NCI-H146 treated with DMSO at 0.1 percent for 48 hours (cell line): ENCODE results near the gene DPM2.

Experiments used
- DNase-seq: peaks from one replicate; lab custom pipeline; 2025; ENCODE audit not compliant: unreplicated experiment; lab: John Stamatoyannopoulos, UW

The DPM2 gene

DNA sequence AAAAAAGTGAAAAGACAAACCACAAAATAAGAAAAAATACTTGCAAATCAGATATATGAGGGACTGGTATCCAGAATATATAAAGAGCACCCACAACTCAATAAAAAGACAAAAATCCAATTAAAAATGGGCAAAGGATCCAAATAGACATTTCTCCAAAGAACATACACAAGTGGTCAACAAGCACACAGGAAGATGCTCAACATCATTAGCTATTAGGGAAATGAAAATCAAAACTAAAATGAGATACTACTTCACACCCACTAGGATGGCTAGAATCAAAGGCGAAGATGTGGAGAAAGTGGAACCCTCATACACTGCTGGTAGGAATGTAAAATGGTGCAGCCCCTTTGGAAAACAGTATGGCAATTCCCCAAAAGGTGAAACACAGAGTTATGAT, 21.1 kb upstream of the DPM2 start:
- no peak for DNase-seq

DNA sequence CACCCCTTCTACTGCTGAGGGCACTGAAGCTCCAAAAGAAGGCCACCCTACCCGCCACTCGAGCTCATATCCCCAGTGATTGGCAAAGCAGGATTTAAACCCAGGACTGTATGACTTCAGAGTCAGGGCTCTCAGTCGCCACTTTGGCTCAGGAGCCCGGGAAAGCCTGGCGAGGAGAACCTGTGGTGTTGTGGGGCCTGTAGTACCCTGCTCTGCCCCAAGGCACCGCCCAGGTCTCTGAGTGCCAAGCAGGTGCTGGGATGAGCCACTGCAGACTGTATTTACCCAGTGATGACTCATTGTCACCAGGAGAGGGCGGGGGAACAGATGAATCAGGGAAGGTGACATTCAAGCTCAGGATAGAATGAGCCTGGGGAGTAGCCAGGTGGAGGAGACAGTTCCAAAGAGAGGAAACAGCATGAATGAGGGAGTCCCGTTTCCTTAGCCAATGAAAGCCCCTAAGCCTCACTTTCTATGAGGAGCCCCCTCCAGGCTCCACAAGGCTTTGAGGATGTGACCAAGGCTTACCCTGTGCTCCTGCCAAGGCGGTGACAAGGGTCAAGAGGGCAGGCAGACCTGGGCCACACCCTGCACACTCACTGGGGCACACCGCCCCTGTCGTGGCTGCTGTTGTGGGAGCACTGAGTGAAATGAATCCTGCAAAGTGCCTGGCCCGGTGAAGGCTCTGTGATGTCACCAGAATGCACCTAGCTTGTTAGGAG, 17.8 kb upstream of the DPM2 start:
- peak; percentile 82 for DNase-seq

- DNase-seq: no peak
These were observed 17.2 kb upstream of the DPM2 start for GRCh38 chr9:127954831-127955293.

- DNase-seq: no peak
These were observed 16.3 kb upstream of the DPM2 start for GRCh38 chr9:127953768-127954505.

DNA sequence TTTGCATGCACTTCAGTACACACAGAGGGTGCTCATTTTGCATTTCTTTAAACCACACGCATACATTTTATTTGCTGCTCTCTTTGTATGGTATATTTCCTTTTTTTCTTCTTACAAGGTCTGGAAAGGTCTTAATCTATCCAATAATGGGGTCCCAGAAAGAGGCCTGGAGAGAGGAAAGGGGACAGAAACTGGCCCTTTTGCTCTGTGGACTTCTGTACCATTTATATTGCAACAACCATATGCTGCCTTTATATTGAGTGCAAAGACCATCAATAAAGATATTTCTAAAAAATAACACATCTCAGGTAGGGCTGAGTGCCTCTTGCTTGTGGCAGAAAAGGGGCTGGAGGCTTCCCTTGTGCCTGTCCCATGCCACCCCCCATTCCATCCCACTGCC, 15.5 kb upstream of the DPM2 start:
- no peak for DNase-seq

DNA sequence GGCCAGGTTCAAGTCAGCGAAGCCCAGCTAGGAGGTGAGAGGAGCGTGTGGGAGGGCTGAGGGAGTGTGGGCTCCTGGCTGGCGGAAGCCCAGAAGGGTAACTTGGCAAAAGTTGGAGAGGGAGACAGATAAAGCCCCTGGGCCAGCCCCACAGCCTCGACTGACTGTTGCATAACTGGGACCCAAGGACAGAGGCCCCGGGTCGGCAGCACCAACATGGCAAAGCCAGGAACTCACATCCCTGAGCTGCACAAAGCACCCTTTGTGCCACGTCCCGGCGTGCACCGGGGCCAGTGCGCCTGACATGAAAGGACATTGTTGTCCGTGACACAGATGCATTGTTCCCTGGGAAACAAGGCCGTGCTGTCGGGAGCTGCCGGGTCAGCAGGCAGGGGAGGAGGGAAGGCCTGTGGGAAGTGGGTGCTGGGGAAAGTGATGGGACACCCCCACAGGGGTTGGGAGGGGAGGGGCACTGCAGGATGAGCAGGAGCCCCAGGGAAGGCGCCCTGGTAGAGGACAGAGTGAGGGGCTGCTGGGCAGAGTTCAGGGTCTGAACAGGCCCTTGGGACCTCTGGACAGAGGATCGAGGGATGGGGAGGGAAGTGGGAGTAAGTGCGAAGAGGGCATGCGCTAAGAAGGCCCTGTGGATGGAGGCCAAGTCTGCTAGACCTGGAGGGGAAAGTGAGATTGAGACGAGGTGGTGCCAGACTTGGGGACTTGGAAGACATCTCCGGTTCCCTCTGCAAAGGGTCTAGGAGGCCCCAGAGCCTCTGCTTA, 13.0 kb upstream of the DPM2 start:
- DNase-seq: no peak

GRCh38 chr9:127949827-127950512, 12.3 kb upstream of the DPM2 start:
- DNase-seq: no peak

DNA sequence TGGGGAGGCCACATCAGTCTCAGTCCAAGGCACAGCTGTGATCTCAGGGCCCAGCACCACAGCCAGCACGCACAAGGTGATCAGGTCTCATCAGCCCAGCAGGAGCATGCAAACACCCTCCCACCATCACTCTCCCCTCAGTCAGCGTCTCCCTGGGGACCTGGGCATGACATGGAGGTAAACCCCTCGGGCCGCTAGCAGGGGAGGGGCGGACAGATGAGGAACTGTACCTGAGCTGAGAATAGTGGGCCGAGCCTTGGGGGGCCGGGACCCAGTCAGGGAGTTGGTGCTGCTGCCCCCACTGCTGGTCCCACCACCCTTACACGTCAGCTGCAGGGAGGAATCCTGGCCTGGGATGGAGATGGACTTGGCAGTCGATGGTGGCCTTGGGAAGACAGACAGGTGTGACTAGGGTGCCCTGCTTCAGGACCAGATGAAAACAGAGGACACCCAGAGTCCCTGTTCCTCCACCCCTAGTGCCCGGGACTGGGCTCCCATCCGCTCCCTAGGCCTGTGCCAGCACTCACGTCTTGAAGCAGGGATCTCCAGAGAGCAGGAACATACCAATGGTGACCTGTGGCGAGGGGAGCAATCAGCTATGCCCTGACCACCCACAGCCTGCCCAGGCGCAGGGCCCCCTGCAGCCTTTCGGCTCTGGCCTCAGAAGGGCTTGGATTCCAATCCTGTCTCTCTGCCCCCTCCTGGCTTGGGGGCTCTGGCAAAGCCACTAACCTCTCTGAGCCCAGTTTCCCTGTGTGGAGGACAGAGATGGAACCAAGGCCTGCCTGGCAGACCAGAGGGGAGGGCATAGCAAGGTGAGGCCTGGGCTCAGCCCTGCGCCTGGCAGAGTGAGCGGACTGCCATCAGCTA, 10.4 kb upstream of the DPM2 start:
- DNase-seq: no peak

DNA sequence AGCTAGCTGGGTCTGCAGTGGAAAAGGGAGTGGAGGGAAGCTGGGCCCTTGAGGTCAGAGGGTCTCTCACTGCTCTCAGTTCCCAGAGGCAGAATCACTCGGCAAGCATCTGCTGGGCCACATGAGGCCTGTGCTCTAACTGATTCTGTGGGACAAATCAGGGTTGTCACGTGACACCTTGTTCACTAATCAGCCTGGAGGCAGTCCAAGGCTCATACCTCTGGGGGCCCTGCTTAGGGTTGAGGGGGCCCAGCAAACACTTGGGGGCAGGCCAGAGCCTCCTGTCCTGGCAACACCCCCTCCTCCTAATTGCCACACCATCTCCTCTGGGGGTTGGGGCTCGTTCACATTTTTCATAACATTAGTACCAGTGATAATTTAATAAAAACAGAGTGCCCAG, 9.1 kb upstream of the DPM2 start:
- DNase-seq: no peak

DNA sequence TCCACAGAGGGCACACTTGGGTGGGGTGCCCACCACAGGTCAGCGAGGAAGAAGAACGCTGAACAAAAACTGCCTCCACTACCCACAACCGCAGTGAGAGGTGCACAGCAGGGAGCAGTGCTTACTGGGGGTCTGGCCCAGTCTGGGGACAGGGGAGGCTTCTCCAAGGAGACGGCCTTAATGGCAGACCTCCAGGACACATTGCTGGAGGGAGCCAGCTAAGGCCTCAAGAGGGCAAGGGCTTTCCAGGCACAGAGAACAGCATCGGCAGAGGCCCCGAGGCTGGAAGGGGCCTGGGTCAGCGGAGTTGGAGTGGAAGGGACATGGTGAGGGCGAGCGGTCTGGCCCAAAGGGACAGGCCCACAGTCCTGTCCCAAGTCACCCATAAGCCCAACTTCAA, 8.3 kb upstream of the DPM2 start:
- no peak for DNase-seq

DNA sequence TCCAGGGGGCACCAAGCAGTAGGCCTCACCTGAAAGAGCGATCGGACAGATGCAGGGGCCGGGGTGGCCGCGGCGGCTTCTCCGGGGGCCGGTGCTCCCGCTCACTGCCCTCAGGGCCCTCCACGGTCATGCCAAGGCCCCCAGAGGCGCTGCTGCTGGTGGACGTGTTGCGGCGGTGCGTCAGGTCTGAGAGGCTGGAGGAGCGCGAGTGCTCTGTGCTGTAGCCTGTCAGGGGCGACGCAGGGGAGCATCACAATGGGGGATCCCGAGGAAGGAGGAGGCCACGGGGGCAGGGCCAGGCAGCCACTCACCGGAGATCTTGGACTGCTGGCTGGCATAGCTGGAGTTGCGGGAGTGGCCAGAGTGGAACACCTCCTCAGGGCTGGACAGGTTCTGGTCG, 7.7 kb upstream of the DPM2 start:
- no peak for DNase-seq

DNA sequence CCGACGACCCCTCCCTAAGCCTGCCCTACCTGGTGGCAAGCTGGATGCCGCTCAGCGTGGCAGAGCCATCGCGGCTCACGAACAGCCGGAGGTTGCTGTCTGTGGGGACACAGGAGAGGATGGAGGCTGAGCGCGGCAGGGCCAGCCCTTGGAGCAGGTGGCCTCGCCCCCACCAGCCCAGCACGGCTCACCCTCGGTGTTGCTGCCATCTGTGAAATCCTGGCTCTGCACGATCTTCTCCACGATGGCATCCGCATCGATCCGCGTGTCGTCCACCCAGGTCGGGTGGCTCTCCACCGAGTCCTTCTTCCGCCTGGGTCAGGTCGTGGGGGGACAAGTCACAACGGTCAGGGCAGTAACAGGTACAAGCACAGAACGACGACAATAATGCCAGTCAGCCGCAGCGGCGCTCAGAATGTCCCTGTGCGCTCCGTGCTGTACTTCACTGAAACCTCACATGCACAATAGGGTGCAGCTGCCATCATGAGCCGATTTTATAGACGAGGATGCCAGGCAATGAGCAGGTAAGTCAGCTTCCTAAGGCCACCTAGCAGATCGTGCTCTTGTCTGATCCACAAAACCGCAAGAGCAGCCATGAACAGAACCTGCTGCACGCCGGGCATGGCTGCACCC, 7.0 kb upstream of the DPM2 start:
- DNase-seq: no peak

- peak; percentile 21 for DNase-seq
These were observed 6.1 kb upstream of the DPM2 start for GRCh38 chr9:127943731-127944144.

GRCh38 chr9:127943011-127943662, 5.5 kb upstream of the DPM2 start:
- no peak for DNase-seq

DNA sequence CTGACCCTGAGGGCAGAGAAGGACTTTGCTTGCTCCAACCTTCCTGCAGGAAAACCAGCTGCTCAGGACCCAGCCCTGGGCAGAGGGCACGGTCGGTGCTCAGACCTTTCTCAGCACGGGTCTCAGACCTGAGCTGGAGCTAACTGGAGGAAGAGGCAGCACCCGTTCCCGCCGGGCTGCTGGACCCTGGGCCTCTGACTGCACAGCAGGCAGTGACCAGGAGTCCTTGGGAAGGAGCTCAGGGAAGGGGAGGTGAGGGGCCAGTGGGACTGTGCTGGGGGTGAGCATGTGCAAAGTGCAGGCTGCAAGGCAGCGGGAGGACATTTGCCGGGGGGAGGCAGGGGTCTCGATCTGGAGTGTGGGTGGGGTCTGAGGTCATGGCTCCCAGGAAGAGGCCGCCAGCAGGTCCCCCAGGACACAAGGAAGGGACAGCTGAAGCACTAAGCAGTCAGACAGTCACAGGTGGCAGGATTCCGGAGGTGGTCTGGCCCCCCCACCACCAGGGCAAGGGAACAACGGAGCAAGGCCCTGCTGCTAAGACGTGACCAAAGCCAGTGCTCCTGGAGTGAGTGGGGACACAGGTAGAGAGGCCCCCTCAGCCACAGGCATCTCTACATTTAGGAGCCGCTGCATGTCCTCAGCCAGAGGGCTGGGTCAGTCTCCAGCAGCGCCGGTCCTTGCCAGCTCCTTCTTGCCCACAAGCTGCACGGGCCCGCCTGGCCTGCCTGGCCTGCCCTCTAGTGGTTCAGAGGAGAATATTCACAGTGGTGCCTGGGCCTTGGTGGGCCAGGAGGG, 4.8 kb upstream of the DPM2 start:
- DNase-seq: no peak

- DNase-seq: no peak
These were observed 4.2 kb upstream of the DPM2 start for GRCh38 chr9:127941961-127942215.

- no peak for DNase-seq
These were observed 3.7 kb upstream of the DPM2 start for GRCh38 chr9:127941062-127941960.

DNA sequence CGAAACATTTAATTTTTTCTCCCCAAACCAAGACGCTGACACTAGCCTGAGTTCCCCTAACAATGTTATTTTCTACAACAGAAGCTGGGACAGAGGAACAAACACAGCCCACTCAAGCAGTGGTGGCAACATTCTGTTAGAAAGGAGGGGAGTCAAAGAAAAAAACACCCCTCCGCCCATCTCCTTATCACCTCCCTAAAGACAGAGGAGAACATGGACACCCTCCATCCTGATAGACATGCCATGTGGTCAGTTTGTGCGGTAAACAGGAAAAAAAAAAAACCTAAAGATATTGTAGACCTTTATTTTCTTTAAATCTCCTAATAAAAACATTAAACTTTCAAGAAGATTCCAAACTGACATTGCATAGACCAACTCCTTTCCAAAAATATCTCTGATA, 2.9 kb upstream of the DPM2 start:
- no peak for DNase-seq
